Lung microvascular endothelial cell (primary cell): ENCODE data around the gene KCNJ14. TPM values are rescaled to one million over a fixed set of nuclear protein-coding genes. Genes with fewer than 3 reads are reported as not detected.
"Not testable (repeated sequence)": the region's sequence is repeated elsewhere in the genome, so short reads cannot be mapped to it uniquely, and the experiment has no call there.

ENCODE experiments used
- DNase-seq, 2 donors: peaks; one replicate each; pipeline versions ENCODE4 v3.0.0 to v3.0.0-alpha.2; 2010; ENCODE audit warnings: low read depth in 2 of 2
- total RNA-seq: library from RNA; depleted of rRNA; stranded (reverse); fragments of >200 nt; gene quantifications from 2 replicates; pipeline ENCODE4 v1.2.1, GENCODE V29; 2014

Gene KCNJ14
- total RNA-seq, 1 donor from 2014 or later = 0.20 TPM

DNA sequence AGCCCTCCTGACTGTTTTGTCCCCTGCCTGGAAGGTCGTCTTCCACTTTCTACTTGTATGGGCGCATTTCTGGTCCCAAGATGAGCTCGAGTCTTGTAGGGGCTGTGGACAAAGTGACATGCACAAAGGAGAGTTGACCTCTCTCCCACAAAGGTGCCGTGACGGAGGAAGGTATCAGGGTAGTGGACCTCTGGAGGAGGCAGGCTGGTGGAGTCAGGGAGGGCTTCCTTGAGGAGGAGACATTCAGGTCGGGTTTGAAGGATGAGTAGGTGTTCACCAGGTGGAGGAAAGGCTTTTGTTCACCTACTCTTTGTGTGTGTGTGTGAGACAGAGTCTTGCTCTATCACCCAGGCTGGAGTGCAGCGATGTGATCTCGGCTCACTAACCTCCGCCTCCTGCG is 15.5 kb downstream of the KCNJ14 start:
- no peak for DNase-seq

DNA sequence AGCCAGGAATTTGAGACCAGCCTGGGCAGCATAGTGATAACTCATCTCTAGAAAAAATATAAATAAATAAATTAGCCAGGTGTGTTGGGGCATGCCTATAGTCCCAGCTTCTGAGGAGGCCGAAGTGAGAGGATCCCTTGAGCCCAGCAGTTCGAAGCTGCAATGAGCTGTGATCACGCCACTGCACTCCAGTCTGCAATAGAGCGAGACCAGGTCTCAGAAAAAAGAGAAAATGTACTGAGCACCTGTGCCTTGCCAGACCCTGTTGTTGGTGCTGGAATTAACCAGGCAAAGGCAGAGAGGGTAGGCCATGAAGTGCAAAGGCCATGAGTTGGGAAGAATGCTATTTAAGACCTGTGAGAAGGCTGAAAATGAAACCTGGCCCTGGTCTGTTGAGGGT is 16.5 kb downstream of the KCNJ14 start:
- DNase-seq = no peak

DNA sequence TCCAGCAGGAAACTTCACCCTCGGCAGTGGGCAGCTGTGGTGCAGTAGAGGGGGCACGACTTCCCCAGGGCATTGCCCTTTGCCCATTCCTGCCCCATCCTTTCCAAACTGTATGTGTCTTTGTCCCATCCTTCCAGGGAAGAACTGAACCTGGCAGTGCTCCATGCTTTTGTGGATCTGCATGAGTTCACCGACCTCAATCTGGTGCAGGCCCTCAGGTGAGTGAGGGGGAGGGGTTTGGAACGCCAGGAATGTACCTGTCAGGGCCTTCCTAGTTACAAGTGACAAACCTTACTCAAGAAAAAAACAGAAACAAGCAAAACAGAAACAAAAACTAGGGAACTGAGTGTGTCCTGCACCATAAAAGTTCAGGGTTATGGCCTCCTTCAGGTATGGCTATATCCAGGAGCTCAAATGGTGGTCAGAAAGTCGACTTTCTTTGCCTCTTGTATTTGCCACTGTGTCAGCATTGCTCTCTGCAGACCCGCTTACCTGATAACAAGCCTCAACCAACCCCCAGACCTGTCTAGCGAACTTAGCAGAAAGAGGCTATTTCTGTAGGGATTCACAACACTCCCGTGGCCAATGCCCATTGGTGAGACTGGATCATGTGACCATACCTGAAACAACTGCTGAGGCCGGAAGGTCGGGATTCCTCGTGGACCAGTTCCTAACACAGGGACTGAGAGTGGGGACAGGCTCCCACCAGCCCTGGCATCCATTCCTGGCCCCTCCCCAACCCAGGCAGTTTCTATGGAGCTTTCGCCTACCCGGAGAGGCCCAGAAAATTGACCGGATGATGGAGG is 18.0 kb downstream of the KCNJ14 start:
- DNase-seq = no peak

DNA sequence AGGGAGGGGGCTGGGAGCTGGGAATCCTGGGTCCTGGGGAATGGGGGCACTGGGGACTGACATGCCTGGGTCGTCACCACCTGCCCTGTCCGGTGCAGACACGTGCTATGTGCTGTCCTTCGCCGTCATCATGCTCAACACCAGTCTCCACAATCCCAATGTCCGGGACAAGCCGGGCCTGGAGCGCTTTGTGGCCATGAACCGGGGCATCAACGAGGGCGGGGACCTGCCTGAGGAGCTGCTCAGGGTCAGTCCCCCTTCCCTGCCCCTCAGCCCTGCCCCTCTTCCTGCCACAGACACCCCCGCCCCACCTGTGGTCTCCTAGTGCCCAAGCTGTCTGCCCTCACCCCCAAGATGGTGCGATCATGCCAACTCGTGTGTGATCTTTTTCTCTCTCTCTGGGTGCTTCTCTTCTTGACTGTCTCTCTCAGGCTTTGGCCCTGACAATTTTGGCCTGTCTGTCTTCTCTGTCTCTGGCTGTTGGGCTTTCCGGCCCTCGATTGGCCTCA is 18.8 kb downstream of the KCNJ14 start:
- DNase-seq = no peak

DNA sequence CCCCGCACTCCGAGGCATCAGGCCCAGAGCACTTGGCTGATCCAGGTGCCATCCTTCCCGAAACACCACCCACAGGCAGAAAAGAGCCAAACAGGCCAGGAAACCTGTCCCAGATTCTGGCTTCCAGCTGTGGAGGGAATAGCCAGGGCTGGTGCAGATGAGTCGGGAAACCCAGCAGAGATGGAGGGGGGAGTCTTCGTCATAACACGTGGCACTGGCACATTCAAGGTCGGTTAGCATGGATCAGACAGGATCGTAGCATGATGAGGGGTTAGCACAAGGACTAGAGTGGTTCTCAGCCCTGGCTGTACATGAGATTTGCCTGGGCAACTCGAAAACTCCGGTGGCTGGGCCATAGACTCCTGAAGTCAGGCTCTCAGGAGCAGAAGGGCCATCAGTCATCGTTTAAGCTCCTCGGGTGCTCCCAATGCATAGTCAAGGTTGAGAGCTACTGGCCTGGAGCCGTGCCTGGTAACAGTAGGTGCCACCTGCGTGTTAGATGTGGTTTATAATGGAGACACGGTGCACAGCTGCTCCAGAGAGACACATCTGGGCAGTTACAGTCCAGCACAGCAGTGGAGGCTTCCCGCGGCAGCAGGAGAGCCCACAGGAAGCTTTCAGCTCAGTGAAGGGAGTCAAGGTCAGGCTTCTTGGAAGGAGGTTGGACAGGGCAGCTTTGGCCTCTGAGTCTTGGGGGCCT is 20.1 kb downstream of the KCNJ14 start:
- no peak for DNase-seq

DNA sequence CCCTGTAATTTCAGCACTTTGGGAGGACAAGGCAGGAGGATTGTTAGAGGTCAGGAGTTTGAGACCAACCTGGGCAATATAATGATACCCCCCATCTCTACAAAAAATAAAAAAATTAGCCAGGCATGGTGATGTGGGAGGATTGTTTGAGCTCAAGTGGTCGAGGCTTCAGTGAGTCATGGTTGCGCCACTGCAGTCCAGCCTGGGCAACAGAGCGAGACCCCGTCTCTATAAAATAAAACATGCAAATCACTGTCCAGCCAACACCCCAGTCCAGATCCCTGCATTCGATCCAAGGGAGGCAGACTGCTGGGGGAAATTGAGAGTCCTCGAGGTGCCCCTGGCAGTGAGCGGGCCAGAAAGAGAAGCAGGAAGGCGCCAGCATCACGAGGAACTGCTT is 20.8 kb downstream of the KCNJ14 start:
- no peak for DNase-seq

DNA sequence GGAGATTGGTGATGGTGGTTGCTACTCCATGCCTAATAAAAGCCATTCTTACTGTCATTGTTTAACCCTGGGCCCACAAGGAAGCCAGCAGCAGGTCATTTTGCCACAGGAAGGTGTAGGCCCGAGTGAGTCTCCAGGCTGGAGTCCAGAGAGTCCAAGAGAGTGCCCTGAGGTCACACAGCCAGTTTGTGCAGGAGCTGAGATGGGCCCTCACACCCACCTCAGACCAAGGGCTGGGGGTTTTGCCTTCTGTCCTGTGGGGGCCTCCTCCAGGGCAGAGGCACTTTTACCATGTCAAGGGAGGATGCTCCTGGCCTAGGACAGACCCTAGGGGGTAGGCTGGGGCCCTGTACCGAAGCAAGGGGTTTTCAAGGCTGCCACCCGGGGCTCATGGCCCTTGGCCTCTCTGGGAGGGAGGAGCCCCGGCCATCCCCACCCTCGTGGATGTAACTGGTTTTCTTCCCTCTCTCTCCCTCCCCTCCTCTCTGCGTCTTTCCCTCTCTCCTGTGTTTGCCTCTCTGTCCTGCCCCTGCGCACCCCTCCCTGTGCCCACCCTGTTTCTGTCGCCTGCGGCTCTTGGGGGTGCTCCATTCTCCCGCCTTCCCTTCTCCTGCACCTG is 21.8 kb downstream of the KCNJ14 start:
- no peak for DNase-seq

DNA sequence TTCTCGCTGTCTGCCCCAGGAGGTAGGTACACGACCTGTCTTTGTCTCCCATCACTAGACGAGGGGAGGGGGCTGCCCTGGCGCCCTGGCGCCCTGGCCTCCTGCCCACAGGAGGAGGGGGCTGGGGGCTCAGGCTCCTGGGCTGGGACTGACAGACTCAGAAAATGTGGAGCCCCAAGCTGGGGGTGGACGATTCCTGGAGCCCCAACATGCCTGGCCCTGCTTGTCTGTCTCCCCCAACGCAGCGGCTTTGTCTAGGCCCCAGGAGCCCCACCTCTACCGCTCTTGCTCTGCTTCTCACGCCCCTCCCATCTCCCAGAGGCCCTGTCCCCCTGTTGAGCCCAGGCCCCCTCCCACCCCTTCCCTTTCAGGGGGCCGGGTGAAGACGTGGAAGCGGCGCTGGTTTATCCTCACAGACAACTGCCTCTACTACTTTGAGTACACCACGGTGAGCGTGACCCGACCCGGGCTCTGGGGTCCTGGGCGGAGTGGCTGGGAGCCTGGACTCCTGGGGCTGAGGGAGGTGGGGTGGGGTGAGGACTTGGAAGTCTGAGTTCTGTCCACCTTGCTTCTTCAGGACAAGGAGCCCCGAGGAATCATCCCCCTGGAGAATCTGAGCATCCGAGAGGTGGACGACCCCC is 22.4 kb downstream of the KCNJ14 start:
- no peak for DNase-seq

DNA sequence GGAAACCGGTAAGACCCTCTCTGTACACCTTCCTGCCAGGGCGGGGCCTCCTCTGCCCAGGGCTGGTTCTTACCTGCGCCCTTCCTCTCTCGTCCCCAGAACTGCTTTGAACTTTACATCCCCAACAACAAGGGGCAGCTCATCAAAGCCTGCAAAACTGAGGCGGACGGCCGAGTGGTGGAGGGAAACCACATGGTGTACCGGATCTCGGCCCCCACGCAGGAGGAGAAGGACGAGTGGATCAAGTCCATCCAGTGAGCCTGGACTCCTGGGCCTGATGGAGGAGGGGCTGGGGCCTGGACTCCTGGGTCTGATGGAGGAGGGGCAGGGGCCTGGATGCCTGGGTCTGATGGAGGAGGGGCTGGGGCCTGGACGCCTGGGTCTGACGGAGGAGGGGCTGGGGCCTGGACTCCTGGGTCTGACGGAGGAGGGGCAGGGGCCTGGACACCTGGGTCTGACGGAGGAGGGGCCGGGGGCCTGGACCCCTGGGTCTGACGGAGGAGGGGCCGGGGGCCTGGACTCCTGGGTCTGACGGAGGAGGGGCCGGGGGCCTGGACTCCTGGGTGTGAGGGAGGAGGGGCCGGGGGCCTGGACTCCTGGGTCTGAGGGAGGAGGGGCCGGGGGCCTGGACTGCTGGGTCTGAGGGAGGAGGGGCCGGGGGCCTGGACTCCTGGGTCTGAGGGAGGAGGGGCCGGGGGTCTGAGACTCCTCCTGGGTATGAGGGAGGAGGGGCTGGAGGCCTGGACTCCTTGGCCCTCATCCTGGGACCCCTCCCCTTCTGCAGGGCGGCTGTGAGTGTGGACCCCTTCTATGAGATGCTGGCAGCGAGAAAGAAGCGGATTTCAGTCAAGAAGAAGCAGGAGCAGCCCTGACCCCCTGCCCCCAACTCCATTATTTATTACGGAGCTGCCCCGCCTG is 23.2 kb downstream of the KCNJ14 start:
- no peak for DNase-seq

DNA sequence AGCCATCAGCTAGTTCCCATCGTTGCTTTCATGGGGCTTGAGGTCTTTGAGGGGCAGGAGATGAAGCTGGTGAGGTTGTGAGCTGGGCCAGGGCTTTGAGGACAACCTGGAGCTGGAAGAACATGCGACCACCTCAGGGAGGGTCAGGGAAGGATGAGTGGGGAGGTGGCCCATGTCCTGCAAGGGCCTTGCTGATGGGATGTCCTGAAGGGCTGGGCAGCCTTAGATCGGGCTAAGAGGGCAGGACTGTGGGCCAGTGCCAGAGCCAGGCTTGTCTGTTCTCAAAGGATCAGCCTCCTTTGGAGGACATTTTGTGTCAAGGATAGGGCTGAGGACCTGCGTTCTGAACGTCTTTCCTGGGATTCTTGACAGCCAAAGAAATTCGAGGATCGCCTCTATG is 24.3 kb downstream of the KCNJ14 start:
- DNase-seq = no peak

DNA sequence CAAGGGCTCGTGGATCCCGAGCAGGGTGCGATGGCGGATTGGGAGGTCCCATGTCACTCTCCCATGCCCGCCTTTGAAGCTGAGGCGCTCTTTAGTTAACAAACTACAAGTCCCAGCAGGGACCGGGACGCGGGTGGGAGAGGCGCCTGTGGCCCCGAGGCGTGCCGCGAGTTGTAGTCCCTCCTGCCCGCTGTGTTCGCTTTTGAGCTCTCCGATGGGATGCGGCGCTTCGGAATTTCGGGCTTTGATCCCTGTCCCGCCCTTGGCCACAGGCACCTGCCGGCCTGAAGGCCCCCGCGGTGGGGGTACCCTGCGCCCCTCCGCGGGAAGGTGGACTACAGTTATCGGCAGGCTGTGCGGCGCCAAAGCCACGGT is 24.8 kb downstream of the KCNJ14 start:
- DNase-seq = peak in 1 of 2 donors; percentile 69

DNA sequence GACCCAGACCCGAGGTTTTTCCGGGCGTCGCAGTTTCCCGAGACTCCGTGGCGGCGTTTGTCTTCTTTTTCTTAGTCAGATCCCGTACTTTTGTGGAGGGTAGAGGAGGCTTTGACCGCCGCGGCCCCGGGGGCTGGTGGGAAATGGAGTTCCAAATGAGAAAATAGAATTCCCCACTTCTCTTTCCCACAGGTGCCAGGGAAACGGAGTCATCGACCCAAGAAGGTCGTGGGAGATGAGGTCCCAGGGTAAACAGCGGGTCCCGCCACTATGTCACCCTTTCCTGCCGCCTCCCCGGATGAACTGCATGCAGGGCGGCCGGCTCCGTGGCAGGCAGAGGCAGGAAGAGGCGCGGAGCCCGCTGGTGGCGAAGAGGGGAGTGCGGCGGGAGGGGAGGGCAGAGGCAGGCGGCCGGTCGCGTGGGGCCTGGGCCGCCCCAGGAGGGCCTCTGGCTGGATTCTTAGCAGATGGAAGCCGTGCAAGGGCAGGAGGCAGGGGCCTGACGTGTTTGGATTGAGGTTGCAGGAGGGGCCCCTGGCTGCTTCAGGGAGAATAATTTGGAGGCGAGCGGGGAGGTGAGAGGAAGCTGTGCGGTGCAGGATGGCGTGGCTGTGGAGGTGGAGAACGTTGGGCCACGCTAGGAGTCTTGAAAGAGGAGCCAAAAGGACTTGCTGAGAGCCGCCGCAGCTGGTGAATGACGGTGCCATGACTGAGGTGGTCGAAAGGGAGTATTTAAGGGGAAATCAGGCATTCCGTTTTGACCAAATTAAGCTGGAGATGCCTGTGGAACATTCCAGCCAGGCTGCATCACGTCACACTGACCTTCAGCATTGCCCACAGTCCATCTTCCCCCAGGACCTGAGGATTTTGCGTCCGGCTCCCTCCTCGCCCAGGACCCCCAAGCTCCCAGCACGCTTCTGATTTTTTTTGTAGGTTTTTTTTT is 25.5 kb downstream of the KCNJ14 start:
- DNase-seq = peak; percentile 43 to 59

DNA sequence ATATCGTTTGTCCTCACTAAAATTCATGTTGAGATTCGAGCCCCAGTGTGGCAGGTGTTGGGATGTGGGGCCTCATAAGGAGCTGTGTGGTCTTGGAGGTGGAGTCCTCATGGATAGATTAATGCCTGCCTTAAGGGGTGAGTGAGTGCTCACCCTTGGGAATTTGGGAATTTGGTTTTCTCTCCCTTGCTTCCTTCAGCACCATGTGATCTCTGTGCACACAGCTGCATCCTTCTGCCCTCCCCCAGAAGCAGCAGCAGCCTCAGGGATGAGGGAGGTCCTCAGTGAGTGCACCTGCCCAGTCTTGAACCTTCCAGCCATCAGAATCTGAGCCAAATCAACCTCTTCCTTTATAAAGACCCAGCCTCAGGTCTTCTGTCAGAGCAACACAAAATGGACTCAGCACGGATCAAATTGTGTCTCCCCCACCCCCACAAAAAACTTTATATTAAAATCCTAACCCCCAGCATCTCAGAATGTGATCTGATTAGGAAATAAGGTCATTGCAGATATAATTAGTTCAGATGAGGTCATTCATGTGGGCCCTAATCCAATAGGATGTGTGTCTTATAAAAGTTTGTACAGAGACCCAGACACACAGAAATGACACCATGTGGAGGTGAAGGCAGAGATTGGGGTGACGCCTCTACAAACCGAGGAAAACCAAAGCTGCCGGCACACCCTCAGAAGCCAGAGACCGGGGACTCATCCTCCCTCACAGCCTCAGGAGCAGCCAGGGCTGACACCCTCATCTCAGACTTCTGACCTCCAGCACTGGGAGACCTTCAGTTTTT is 26.7 kb downstream of the KCNJ14 start:
- peak in 1 of 2 donors; percentile 32 for DNase-seq

DNA sequence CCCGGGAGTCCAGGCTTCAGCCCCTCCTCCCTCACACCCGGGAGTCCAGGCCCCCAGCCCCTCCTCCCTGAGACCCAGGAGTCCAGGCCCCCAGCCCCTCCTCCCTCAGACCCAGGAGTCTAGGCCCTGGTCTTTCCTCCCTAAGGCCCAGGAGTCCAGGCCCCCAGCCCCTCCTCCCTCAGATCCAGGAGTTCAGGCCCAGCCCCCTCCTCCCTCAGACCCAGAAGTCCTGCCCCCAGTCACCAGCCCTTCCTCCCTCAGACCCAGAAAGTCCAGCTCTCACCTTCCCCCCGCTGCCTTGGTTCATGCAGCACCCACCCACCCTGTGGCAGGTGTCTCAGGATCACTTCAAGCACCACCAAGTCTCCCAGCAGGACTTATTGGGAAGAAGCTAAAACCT is 27.9 kb downstream of the KCNJ14 start:
- no peak for DNase-seq

DNA sequence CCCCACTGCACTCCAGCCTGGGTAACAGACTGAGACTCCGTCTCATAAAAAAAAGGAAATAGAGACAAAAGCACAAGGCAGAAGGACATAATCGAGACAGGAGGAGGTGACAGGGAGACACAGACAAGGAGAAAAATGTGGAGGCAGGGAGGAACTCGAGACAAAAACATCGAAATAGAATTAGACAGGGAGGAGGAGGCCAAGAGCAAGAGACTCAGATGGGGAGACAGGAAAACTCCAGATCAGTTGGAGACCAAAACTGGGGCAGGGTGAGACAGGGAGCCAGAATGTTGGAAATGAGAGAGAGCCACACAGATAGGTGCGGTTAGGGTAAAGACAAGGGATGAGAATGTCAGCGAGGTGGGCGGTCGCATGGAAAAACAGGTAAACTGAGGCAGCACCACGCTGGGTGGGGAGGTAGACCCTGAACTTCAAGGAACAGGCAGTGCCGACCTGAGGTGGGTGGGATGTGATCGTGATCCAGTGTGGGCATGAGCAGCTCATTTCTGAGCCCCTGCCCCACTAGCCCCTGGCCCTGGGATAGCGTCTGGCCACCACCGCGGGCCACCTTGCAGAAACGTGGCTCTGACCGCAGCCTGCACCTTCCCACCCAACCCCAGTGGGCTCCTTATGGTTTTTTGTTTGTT is 29.0 kb downstream of the KCNJ14 start:
- no peak for DNase-seq

DNA sequence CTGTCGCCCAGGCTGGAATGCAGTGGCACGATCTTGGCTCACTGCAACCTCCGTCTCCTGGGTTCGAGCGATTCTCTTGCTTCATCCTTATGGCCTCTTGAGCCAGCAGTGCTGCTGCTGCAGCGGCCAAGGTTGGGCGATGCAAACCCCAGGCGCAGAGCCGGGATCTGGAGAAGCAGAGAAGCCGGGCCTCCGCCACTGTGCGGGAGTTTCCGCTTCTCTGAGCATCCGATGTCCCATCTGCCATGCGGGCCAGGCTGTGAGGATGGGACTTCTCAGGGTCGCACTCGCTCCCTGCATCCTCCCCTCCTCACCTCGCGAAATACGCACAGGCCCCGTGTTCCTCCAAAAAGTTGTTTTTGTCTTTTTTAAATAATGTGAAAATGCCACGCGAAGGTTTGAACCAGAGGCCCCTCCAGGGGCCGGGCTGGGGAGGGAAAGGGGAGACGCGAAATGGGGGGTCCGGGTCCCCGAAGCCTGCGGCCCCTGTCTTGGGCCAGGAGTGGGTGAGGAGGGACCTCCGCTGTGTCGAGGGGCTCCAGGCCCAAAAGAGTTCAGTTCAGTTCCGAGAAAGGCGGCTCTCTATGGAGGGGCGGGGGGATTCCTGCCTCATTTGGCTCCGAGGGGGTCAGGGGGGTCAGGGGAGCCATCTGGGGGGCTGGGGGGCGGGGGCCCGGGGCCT is 29.7 kb downstream of the KCNJ14 start:
- no peak for DNase-seq

DNA sequence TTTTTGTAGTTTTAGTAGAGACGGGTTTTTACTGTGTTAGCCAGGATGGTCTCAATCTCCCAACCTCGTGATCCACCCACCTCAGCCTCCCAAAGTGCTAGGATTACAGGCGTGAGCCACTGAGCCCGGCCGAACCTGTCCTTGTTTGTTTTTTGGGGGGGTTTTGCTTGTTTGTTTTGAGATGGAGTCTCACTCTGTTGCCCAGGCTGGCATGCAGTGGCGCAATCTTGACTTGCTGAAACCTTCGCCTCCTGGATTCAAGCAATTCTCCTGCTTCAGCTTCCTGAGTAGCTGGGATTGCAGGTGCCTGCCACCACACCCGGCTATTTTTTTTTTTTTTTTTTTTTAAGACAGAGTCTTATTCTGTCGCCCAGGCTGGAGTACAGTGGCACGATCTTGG is 31.3 kb downstream of the KCNJ14 start:
- DNase-seq = not testable (repeated sequence)

DNA sequence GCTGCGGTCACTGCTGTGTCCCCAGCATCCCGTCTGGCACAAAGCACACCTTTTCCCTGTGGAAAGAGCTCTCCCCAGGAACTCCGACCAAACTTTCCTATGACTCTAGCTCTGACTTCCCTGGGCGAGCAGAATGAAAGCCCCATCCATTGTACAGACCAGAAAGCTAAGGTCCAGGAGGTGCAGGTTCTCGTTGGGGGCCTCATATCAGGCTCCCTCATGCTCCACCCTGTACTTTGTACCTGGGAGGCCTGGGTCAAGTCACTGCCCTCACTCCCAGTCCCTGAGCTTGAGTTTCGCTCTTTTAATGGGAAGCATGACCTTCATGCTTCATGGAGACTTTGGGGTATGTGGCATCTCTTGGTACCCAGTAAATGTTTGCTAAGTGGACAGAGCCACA is 32.2 kb downstream of the KCNJ14 start:
- DNase-seq = no peak
